Right lobe of liver (tissue), 4 donors: ENCODE data around the gene TGM6.

Experiments used
- CTCF ChIP-seq, 4 donors: fragments of 200-600 bp in 3 of 4; fragments of 450-650 bp in 1 of 4; IDR thresholded peaks; one replicate each; pipeline versions ENCODE4 v1.5.1 to v1.8.0; 2016 to 2022; ENCODE audit warnings: antibody characterized with exemption in 4 of 4, mild to moderate bottlenecking in 2 of 4
- POLR2A ChIP-seq: fragments of 450-650 bp; IDR thresholded peaks from one replicate; pipeline ENCODE4 v1.6.1; 2017; ENCODE audit warnings: antibody characterized with exemption, mild to moderate bottlenecking
- donor health status: DM: no; HTN: no; CAD: no.
- donor health status: DM: no; HTN: no; CAD: no.
- donor health status: DM: no; HTN: yes; CAD: no.

- TF ChIP-seq CTCF (IDR thresholded peaks at IDR 0.05) (no peak), POLR2A (no peak)
Measured at GRCh38 chr20:2401527-2401926, 20.8 kb downstream of the TGM6 start.
